HepG2 (cell line): ENCODE results near the gene LYZL1. TPM values are rescaled to one million over a fixed set of nuclear protein-coding genes. Genes with fewer than 3 reads are reported as not detected.

Source experiments
- ARID4A ChIP-seq: sonication (generic); formaldehyde crosslinking; IDR thresholded peaks from 2 replicates; pipeline ENCODE4 v1.5.0; 2020; ENCODE audit warnings: mild to moderate bottlenecking, missing genetic modification reagents, borderline replicate concordance
- ATF7 ChIP-seq, 2 experiments: fragments of 450-650 bp in 1 of 2; sonication (generic) in 1 of 2; formaldehyde crosslinking in 1 of 2; IDR thresholded peaks; 2 replicates each; pipeline versions ENCODE4 v1.4.0 to v1.6.1; 2016 to 2020; ENCODE audit warnings: antibody characterized with exemption in 1 of 2, mild to moderate bottlenecking in 1 of 2, missing genetic modification reagents in 1 of 2
- DPF2 ChIP-seq: sonication (generic); formaldehyde crosslinking; IDR thresholded peaks from 2 replicates; pipeline ENCODE4 v1.4.0; 2020; ENCODE audit warnings: mild to moderate bottlenecking, low read depth, missing genetic modification reagents, borderline replicate concordance
- GPN1 ChIP-seq: sonication (generic); formaldehyde crosslinking; IDR thresholded peaks from 2 replicates; pipeline ENCODE4 v1.5.1; 2020; ENCODE audit warnings: missing genetic modification reagents, borderline replicate concordance
- JUN ChIP-seq: sonication (generic); formaldehyde crosslinking; IDR thresholded peaks from 2 replicates; pipeline ENCODE4 v1.4.0; 2020; ENCODE audit warnings: mild to moderate bottlenecking, missing genetic modification reagents
- KAT8 ChIP-seq: IDR thresholded peaks from 2 replicates; pipeline ENCODE4 v1.6.1; 2016; ENCODE audit warnings: missing genetic modification reagents, missing compliant biosample characterization
- LRRFIP1 ChIP-seq: sonication (generic); formaldehyde crosslinking; conservative IDR thresholded peaks from 2 replicates; pipeline ENCODE4 v1.4.0; 2020; ENCODE audit warnings: missing genetic modification reagents
- MAZ ChIP-seq, 2 experiments: sonication (generic) in 1 of 2; formaldehyde crosslinking in 1 of 2; IDR thresholded peaks; 2 replicates each; pipeline versions ENCODE4 v1.5.0 to v1.6.1; 2012 to 2020; ENCODE audit warnings: low read depth in 2 of 2, mild to moderate bottlenecking in 2 of 2, borderline replicate concordance in 1 of 2, improper control_type of control experiment in 1 of 2, low read length in 1 of 2, missing genetic modification reagents in 1 of 2, moderate library complexity in 1 of 2
- NFYC ChIP-seq: IDR thresholded peaks from 2 replicates; pipeline ENCODE4 v1.6.1; 2016; ENCODE audit warnings: missing genetic modification reagents, missing compliant biosample characterization
- NR2C2 ChIP-seq: sonication (generic); formaldehyde crosslinking; IDR thresholded peaks from 2 replicates; pipeline ENCODE4 v1.4.0; 2020; ENCODE audit warnings: missing genetic modification reagents, mild to moderate bottlenecking, moderate library complexity, borderline replicate concordance
- NR2F6 ChIP-seq, 2 experiments: IDR thresholded peaks; 2 replicates each; pipeline ENCODE4 v1.6.1; 2016; ENCODE audit warnings: antibody characterized with exemption in 1 of 2, mild to moderate bottlenecking in 1 of 2
- RXRB ChIP-seq: IDR thresholded peaks from 2 replicates; pipeline ENCODE4 v1.6.1; 2016; ENCODE audit warnings: borderline replicate concordance, missing genetic modification reagents, missing compliant biosample characterization
- SKI ChIP-seq: fragments of 450-650 bp; IDR thresholded peaks from one replicate; pipeline ENCODE4 v1.6.1; 2018; ENCODE audit warnings: mild to moderate bottlenecking; ENCODE audit not compliant: partially characterized antibody
- THRA ChIP-seq: sonication (generic); formaldehyde crosslinking; IDR thresholded peaks from 2 replicates; pipeline ENCODE4 v1.4.0; 2020; ENCODE audit warnings: missing genetic modification reagents, borderline replicate concordance
- ZBTB42 ChIP-seq: sonication (generic); formaldehyde crosslinking; IDR thresholded peaks from 2 replicates; pipeline ENCODE4 v1.5.0; 2020; ENCODE audit warnings: mild to moderate bottlenecking, missing genetic modification reagents
- ZNF619 ChIP-seq: sonication (generic); formaldehyde crosslinking; IDR thresholded peaks from 2 replicates; pipeline ENCODE4 v1.4.0; 2020; ENCODE audit warnings: mild to moderate bottlenecking, missing genetic modification reagents
- ZNF674 ChIP-seq: sonication (generic); formaldehyde crosslinking; IDR thresholded peaks from 2 replicates; pipeline ENCODE4 v1.5.0; 2020; ENCODE audit warnings: low read depth, mild to moderate bottlenecking, missing genetic modification reagents
- ZNF782 ChIP-seq: sonication (generic); formaldehyde crosslinking; IDR thresholded peaks from 2 replicates; pipeline ENCODE4 v1.4.0; 2020; ENCODE audit warnings: missing genetic modification reagents, mild to moderate bottlenecking, borderline replicate concordance
- ZNF883 ChIP-seq: sonication (generic); formaldehyde crosslinking; IDR thresholded peaks from 2 replicates; pipeline ENCODE4 v1.5.1; 2020; ENCODE audit warnings: mild to moderate bottlenecking, missing genetic modification reagents; ENCODE audit errors: not compliant biosample characterization
- polyA plus RNA-seq, 8 experiments: library from polyadenylated mRNA; depleted of rRNA in 3 of 8; stranded (reverse) in 7 of 8; unstranded in 1 of 8; fragments of >200 nt; fragmentation: Illumina TruSeq in 4 of 8; extraction: Trizol in 4 of 8; gene quantifications; 2 replicates each; pipeline versions ENCODE4 v1.2.1 to v1.2.3, GENCODE V29; 2011 to 2016; ENCODE audit warnings: low read depth in 4 of 8, missing spikeins in 1 of 8, mixed read lengths in 1 of 8; ENCODE audit not compliant: insufficient read depth in 1 of 8
- total RNA-seq, 5 experiments: library from RNA; depleted of rRNA; stranded (reverse); fragments of >200 nt; fragmentation: Illumina TruSeq; extraction: Trizol; gene quantifications; 2 replicates each; pipeline ENCODE4 v1.2.3, GENCODE V29; 2016; ENCODE audit warnings: low read depth in 1 of 5

The LYZL1 gene
- total and polyA plus RNA-seq, 2 of the 13 experiments (the other 11 are each of a cell fraction or from before 2014, with no cell fraction given): not detected

GRCh38 chr10:29326886-29327745, 38.2 kb downstream of the LYZL1 start (continued):
- TF ChIP-seq LRRFIP1 (CRISPR knock-in tag): no peak
- no peak for TF ChIP-seq ZNF674 (CRISPR knock-in tag)
- no peak for TF ChIP-seq NFYC
- no peak for TF ChIP-seq ZNF782 (CRISPR knock-in tag)
- TF ChIP-seq GPN1: no peak
- no peak for TF ChIP-seq MAZ (IDR thresholded peaks at IDR 0.05; ENCODE audit: borderline replicate concordance, low read depth, low read length)
- TF ChIP-seq MAZ (CRISPR knock-in tag; IDR thresholded peaks at IDR 0.05; ENCODE audit: low read depth): no peak
- TF ChIP-seq ATF7 (IDR thresholded peaks at IDR 0.05): no peak
- no peak for TF ChIP-seq ATF7 (CRISPR knock-in tag; IDR thresholded peaks at IDR 0.05)
- peak; percentile 74 for TF ChIP-seq NR2F6 (IDR thresholded peaks at IDR 0.05)
- peak; percentile 76 for TF ChIP-seq NR2F6 (CRISPR knock-in tag; IDR thresholded peaks at IDR 0.05)
- no peak for TF ChIP-seq ZNF619
- peak; percentile 71; the same call in 1 of the 2 replicates for TF ChIP-seq THRA (CRISPR knock-in tag)
- TF ChIP-seq JUN (CRISPR knock-in tag): no peak
- TF ChIP-seq NR2C2 (CRISPR knock-in tag): peak; percentile 52; the same call in 1 of the 2 replicates
- TF ChIP-seq ZNF883: no peak
- peak; percentile 75 for TF ChIP-seq RXRB
- peak; percentile 41; the same call in 1 of the 2 replicates for TF ChIP-seq ARID4A
- no peak for TF ChIP-seq ZBTB42 (CRISPR knock-in tag)
- peak; percentile 13; the same call in 1 of the 2 replicates for TF ChIP-seq KAT8
- peak; percentile 80 for TF ChIP-seq DPF2 (CRISPR knock-in tag)
- TF ChIP-seq SKI: peak; percentile 68
